ENCODE data around the gene TENM3.

The TENM3 gene

GRCh38 chr4:182684796-182685195 is 441.6 kb downstream of the TENM3 start:
- no peak for DNase-seq (ENCODE audit: low spot score)

- no peak for DNase-seq (ENCODE audit: low spot score)
Measured at GRCh38 chr4:182688081-182688480, 444.9 kb downstream of the TENM3 start.

- DNase-seq (ENCODE audit: low spot score), result no peak
Measured at GRCh38 chr4:182694551-182694950, 451.3 kb downstream of the TENM3 start.

- DNase-seq (ENCODE audit: low spot score), result no peak
Measured at GRCh38 chr4:182695009-182695408, 451.8 kb downstream of the TENM3 start.

DNA sequence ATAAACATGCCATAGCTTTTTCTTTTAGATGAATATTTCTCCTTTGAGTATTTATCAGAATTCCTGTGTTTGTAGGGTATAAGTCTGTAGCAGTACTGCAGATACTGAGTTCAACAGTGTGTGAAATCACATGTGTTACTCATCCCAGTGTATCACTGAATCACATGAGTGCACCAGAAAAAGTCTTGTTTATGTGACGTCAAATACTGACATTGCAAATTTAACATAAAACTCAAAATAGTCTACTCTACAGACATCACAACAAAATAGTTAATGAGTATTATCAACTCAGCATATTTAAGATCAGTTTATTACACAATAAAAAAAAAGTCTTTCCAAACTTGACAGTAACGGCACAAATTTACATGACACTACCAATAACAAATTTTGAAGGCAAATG is 452.6 kb downstream of the TENM3 start:
- DNase-seq (ENCODE audit: low spot score), result no peak

DNA sequence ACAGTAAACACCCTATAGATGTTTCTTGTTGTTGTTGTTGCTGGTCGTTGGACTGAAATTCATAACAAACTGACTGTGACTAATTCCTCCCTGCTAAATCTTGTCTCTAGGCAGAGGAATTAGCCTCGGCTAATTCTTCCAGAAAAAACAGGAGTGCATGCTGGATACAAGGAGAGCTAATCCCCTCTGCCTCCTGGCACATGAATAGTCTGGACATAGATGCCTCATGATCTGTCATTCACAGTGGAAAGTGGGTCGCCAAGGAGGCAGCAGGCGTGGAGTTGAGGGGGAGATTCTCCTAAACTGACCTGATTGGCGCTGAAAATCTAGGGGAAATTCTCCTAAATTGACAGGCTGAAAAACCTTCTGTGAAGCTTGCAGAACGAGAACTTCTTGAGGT is 453.9 kb downstream of the TENM3 start:
- DNase-seq (ENCODE audit: low spot score), result no peak

- DNase-seq (ENCODE audit: low spot score), result no peak
Measured at GRCh38 chr4:182698212-182698611, 455.0 kb downstream of the TENM3 start.

DNA sequence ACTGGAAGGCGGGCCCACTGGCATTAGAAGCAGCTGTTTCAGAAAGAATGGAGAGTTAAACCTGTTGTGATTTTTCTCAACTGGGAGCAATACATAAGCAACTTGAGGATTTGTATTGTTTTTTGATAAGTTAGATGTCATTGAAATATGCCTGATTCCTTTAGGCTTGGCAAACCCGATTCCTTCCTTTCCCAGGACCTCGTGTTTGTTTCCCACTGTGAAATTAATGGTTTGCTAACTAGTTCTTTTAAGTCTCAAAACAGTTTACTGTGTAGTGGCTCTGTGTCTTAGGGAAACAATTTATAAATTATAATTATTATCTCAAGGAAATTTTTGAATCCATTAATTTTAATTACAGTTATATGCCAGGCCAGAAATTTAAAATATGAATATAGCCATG is 456.0 kb downstream of the TENM3 start:
- DNase-seq (ENCODE audit: low spot score), result no peak

DNA sequence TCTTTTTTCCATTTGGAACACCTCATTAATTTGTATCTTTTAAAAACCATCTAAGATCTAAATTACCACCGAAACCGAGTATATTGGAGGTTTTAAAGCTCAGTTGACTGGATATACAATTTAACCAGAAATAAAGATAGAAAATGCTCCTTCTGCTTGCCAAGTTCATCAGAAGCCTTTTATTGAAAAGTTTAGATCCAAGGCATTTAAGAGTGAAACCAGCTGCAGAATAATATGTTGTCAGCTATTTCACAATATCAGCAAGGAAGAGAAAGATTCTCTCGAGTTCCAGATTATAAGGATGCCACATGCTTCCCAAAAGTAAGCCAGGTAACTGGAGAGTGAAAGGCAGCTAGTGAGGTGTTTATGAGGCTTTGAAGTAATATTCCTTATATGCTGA is 456.6 kb downstream of the TENM3 start:
- no peak for DNase-seq (ENCODE audit: low spot score)

GRCh38 chr4:182700362-182701160 is 457.4 kb downstream of the TENM3 start:
- no peak for DNase-seq (ENCODE audit: low spot score)

DNA sequence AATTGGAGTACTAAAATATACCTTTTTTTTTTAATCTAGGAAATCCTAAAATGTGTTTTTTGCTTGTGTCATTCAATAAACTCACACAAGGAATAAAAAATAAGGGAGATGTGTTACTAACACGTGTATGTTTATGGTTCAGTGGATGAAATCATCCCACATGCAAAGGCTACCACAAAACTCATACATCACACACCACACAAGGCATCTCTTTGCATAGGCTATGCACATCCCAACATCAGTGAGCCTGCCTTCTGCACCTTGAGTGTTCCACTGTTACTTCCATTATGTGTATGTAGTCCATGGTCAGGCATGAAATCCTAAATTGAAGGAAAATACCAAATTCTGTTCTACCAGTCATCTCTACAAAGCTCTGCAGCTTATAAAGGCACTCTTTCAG is 460.9 kb downstream of the TENM3 start:
- DNase-seq (ENCODE audit: low spot score), result no peak

- DNase-seq (ENCODE audit: low spot score), result no peak
Measured at GRCh38 chr4:182704948-182705347, 461.7 kb downstream of the TENM3 start.

DNA sequence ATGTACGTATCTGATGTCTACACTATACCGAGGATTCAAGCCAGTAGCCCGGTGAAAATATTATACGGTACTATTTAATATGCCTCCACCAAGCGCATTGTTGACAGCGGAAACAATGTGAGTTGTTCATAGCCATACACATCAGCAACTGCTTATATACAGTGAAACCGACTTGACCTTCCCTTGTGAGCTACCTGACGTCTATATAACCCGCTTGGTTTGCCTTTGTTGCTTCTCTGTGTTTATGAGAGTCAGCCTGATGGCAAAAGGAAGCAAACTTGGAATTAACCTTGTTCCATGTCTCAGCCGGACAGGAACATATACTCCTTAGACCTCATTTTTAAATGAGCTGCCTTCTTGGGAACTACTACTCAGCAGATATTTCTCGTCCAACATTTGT is 462.2 kb downstream of the TENM3 start:
- no peak for DNase-seq (ENCODE audit: low spot score)

- DNase-seq (ENCODE audit: low spot score), result no peak
Measured at GRCh38 chr4:182711211-182711610, 468.0 kb downstream of the TENM3 start.

DNA sequence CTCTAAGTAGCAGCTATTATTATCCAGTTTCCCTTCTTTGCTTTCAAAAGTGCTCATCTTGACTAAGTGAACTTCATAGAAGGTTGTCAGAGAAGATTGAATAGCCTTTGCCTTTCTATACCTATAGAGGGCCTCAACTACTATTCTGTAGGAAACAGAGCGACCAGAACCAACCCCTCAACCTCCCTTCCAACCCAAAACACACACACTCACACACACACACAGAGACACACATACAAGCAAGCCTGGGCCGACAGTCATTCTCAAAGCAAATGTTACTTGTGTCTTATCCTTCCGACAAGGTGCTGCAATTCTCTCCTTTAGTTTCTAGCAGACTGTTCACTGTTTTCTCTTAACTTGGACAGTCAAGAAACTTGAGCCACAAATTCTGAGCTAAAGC is 472.3 kb downstream of the TENM3 start:
- DNase-seq (ENCODE audit: low spot score), result no peak

DNA sequence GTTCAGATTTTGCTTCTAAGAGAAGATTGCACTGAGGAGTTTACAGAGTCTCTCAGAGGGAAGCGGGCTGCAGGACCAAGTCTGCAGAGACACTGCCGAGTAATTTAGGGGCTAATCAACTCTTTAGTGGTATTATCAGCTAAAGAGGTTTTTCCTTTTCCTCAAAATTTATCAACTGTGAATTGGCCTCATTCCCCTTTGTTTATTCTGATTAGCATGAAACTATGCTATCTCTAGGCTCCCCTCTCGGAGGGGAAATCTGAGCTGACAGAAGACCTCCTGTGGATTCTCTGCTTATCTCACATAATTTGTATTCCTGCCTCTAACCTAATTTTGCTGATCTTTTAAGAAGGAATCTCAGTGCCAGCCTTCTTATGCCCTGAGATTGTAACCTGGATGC is 473.0 kb downstream of the TENM3 start:
- no peak for DNase-seq (ENCODE audit: low spot score)

GRCh38 chr4:182717788-182718583 is 474.8 kb downstream of the TENM3 start:
- no peak for DNase-seq (ENCODE audit: low spot score)

GRCh38 chr4:182724414-182724813 is 481.2 kb downstream of the TENM3 start:
- no peak for DNase-seq (ENCODE audit: low spot score)

GRCh38 chr4:182729516-182729915 is 486.3 kb downstream of the TENM3 start:
- DNase-seq (ENCODE audit: low spot score), result no peak

- DNase-seq (ENCODE audit: low spot score), result no peak
Measured at GRCh38 chr4:182730791-182731190, 487.6 kb downstream of the TENM3 start.

- DNase-seq (ENCODE audit: low spot score), result no peak
Measured at GRCh38 chr4:182736207-182736606, 493.0 kb downstream of the TENM3 start.

GRCh38 chr4:182738283-182739047 is 495.3 kb downstream of the TENM3 start:
- no peak for DNase-seq (ENCODE audit: low spot score)

- DNase-seq (ENCODE audit: low spot score), result no peak
Measured at GRCh38 chr4:182740256-182740655, 497.1 kb downstream of the TENM3 start.
